Measurements from ENCODE around the gene GRM8.

GRM8 gene

GRCh38 chr7:126658684-126659083 lies 594.1 kb downstream of the GRM8 start:
- no peak for DNase-seq (ENCODE audit: low read depth)

- DNase-seq (ENCODE audit: low read depth), result no peak
These were observed 595.0 kb downstream of the GRM8 start for GRCh38 chr7:126657599-126658358.

- no peak for DNase-seq (ENCODE audit: low read depth)
These were observed 595.6 kb downstream of the GRM8 start for GRCh38 chr7:126657137-126657536.

GRCh38 chr7:126656165-126656564 lies 596.6 kb downstream of the GRM8 start:
- DNase-seq (ENCODE audit: low read depth), result no peak

- DNase-seq (ENCODE audit: low read depth), result no peak
These were observed 615.2 kb downstream of the GRM8 start for GRCh38 chr7:126637538-126637937.

- DNase-seq (ENCODE audit: low read depth), result no peak
These were observed 617.2 kb downstream of the GRM8 start for GRCh38 chr7:126635545-126635944.

- DNase-seq (ENCODE audit: low read depth), result no peak
These were observed 644.4 kb downstream of the GRM8 start for GRCh38 chr7:126608339-126608776.

GRCh38 chr7:126606331-126606730 lies 646.4 kb downstream of the GRM8 start:
- DNase-seq (ENCODE audit: low read depth), result no peak

GRCh38 chr7:126605553-126605952 lies 647.2 kb downstream of the GRM8 start:
- no peak for DNase-seq (ENCODE audit: low read depth)

GRCh38 chr7:126605056-126605455 lies 647.7 kb downstream of the GRM8 start:
- DNase-seq (ENCODE audit: low read depth), result no peak

GRCh38 chr7:126589068-126589684 lies 663.6 kb downstream of the GRM8 start:
- no peak for DNase-seq (ENCODE audit: low read depth)

GRCh38 chr7:126578338-126578737 lies 674.4 kb downstream of the GRM8 start:
- no peak for DNase-seq (ENCODE audit: low read depth)

GRCh38 chr7:126574276-126575250 lies 678.2 kb downstream of the GRM8 start:
- no peak for DNase-seq (ENCODE audit: low read depth)

GRCh38 chr7:126570845-126571244 lies 681.9 kb downstream of the GRM8 start:
- DNase-seq (ENCODE audit: low read depth), result no peak

GRCh38 chr7:126569402-126569801 lies 683.3 kb downstream of the GRM8 start:
- DNase-seq (ENCODE audit: low read depth), result no peak

GRCh38 chr7:126557271-126557670 lies 695.5 kb downstream of the GRM8 start:
- no peak for DNase-seq (ENCODE audit: low read depth)

- no peak for DNase-seq (ENCODE audit: low read depth)
These were observed 711.3 kb downstream of the GRM8 start for GRCh38 chr7:126541406-126541805.

- DNase-seq (ENCODE audit: low read depth), result no peak
These were observed 717.6 kb downstream of the GRM8 start for GRCh38 chr7:126535176-126535575.

- no peak for DNase-seq (ENCODE audit: low read depth)
These were observed 719.0 kb downstream of the GRM8 start for GRCh38 chr7:126533715-126534114.

- no peak for DNase-seq (ENCODE audit: low read depth)
These were observed 722.9 kb downstream of the GRM8 start for GRCh38 chr7:126529833-126530232.

- DNase-seq (ENCODE audit: low read depth), result no peak
These were observed 723.5 kb downstream of the GRM8 start for GRCh38 chr7:126529254-126529653.

- DNase-seq (ENCODE audit: low read depth), result no peak
These were observed 726.8 kb downstream of the GRM8 start for GRCh38 chr7:126525906-126526305.

Measured in T follicular helper cell (primary cell).